ENCODE results near the gene GRIN2B. TPM values are rescaled to one million over a fixed set of nuclear protein-coding genes. Genes with fewer than 3 reads are reported as not detected.

GRIN2B gene
- 0.30 TPM for total RNA-seq

GRCh38 chr12:13981296-13981962 is at the start of gene GRIN2B:
TSS of gene GRIN2B (minus strand) at chr12:13981602. CDS start at chr12:13866208, 115,394 bp downstream.
- no peak for DNase-seq

- DNase-seq: no peak
These were observed 45.1 kb upstream of the GRIN2B start for GRCh38 chr12:14026537-14026936.

- DNase-seq: no peak
These were observed 43.2 kb upstream of the GRIN2B start for GRCh38 chr12:14024591-14024990.

- no peak for DNase-seq
These were observed 36.7 kb upstream of the GRIN2B start for GRCh38 chr12:14018080-14018479.

- DNase-seq: no peak
These were observed 29.6 kb upstream of the GRIN2B start for GRCh38 chr12:14010989-14011388.

- DNase-seq: no peak
These were observed 26.2 kb upstream of the GRIN2B start for GRCh38 chr12:14007639-14008038.

GRCh38 chr12:13992585-13992984 is 11.2 kb upstream of the GRIN2B start:
- DNase-seq: no peak

- DNase-seq: no peak
These were observed 10.7 kb upstream of the GRIN2B start for GRCh38 chr12:13992106-13992505.

- no peak for DNase-seq
These were observed 4.6 kb upstream of the GRIN2B start for GRCh38 chr12:13986031-13986430.

GRCh38 chr12:13981990-13982389 is 588 bp upstream of the GRIN2B start:
- no peak for DNase-seq

- no peak for DNase-seq
These were observed 685 bp downstream of the GRIN2B start for GRCh38 chr12:13980538-13981295.

GRCh38 chr12:13979772-13980378 is 1.5 kb downstream of the GRIN2B start:
- DNase-seq: no peak

GRCh38 chr12:13978876-13979275 is 2.5 kb downstream of the GRIN2B start:
- no peak for DNase-seq

GRCh38 chr12:13976880-13977279 is 4.5 kb downstream of the GRIN2B start:
- no peak for DNase-seq

GRCh38 chr12:13976028-13976584 is 5.3 kb downstream of the GRIN2B start:
- no peak for DNase-seq

- DNase-seq: no peak
These were observed 7.4 kb downstream of the GRIN2B start for GRCh38 chr12:13973996-13974395.

- DNase-seq: no peak
These were observed 10.6 kb downstream of the GRIN2B start for GRCh38 chr12:13970803-13971202.

GRCh38 chr12:13968281-13968680 is 13.1 kb downstream of the GRIN2B start:
- no peak for DNase-seq

GRCh38 chr12:13964666-13965065 is 16.7 kb downstream of the GRIN2B start:
- DNase-seq: no peak

GRCh38 chr12:13962699-13963098 is 18.7 kb downstream of the GRIN2B start:
- no peak for DNase-seq

GRCh38 chr12:13961971-13962370 is 19.4 kb downstream of the GRIN2B start:
- DNase-seq: no peak

- no peak for DNase-seq
These were observed 22.2 kb downstream of the GRIN2B start for GRCh38 chr12:13959131-13959723.

- no peak for DNase-seq
These were observed 23.8 kb downstream of the GRIN2B start for GRCh38 chr12:13957576-13957975.
